NB4 (cell line): ENCODE results near the gene ENOX1.

Experiments
- MAX ChIP-seq: IDR thresholded peaks from 2 replicates; pipeline ENCODE4 v1.6.1; 2011; ENCODE audit warnings: low read depth, low read length
- POLR2A ChIP-seq: IDR thresholded peaks from 2 replicates; pipeline ENCODE4 v1.6.1; 2011; ENCODE audit warnings: mild to moderate bottlenecking; ENCODE audit not compliant: insufficient read length; ENCODE audit errors: extremely low read depth
- TF ChIP-seq, protein P1 (sequence below): IDR thresholded peaks from one replicate; pipeline ENCODE4 v1.5.1; 2012; ENCODE audit warnings: low read depth, low read length

DNA sequence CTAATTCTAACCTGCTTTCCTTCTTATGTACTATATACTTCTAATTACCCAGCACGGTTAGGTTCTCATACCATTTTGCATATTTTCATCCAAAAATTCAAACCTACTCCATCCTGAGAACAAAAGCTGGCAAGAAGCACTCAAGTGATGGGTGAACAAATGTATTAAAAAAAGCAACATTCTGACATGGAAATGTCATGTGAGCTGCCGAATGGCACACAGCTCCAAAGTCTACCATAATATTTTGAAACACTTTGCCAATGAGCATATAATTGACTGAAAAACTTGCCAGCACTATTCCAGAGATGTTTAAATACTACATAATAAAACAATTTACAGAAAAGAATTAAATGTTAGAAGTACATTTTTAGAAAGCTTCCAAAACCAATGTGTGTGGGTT is 274.6 kb downstream of the ENOX1 start:
- TF ChIP-seq, protein P1, sequence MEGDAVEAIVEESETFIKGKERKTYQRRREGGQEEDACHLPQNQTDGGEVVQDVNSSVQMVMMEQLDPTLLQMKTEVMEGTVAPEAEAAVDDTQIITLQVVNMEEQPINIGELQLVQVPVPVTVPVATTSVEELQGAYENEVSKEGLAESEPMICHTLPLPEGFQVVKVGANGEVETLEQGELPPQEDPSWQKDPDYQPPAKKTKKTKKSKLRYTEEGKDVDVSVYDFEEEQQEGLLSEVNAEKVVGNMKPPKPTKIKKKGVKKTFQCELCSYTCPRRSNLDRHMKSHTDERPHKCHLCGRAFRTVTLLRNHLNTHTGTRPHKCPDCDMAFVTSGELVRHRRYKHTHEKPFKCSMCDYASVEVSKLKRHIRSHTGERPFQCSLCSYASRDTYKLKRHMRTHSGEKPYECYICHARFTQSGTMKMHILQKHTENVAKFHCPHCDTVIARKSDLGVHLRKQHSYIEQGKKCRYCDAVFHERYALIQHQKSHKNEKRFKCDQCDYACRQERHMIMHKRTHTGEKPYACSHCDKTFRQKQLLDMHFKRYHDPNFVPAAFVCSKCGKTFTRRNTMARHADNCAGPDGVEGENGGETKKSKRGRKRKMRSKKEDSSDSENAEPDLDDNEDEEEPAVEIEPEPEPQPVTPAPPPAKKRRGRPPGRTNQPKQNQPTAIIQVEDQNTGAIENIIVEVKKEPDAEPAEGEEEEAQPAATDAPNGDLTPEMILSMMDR = no peak
- TF ChIP-seq POLR2A = no peak
- no peak for TF ChIP-seq MAX
